VCaP (cell line): ENCODE data around the gene LRRC9.

Source experiments
- H3K27ac ChIP-seq: fragments of 450-650 bp; 2 replicates; pipeline ENCODE4 v1.5.1; 2017
- TF ChIP-seq, protein P1 (sequence below): fragments of 450-650 bp; conservative IDR thresholded peaks from 2 replicates; pipeline ENCODE4 v1.5.1; 2017; ENCODE audit warnings: mild to moderate bottlenecking, moderate library complexity

Gene LRRC9

DNA sequence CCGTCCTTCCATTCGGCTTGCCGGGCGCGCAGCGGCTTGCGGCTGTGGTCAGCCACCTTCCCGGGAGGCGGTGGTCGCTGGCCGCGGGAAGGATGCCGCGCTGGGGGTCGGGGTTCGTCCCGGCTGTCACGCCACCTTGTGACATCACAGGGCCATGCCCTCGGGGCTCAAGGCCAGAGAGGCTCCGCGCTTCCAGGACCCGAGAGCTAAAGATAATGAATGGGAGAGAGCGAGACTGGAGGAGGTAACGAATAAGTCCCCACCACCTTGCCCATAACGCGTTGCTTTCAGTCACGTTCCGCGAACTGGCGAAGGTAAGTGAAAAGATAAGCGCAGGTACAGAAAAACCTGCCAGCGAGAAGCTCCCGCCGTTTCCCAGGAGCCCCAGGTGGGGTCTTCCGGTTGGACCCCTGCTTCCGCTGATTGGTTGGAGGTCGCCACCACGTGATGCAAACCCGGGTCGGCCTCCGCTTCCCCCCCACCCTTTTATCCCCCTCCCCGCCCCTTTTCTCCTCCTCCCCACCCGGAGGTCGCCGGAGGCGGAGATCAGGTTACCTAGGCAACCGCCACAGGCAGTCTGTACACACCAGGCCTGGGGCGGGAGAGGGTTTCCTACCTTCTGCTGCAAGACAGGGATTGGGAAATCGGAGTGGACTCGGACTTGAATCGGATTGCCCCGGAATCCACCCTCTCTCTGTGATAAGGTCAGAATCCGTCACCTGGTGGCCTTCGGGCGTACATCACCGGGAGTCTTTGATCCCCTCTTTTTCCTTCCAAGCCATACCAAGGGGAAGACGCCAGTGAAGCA is at the start of gene LRRC9:
Gene LRRC9 (plus strand): TSS at position 575 of the 808 bp plus-strand sequence.
- TF ChIP-seq, protein P1, sequence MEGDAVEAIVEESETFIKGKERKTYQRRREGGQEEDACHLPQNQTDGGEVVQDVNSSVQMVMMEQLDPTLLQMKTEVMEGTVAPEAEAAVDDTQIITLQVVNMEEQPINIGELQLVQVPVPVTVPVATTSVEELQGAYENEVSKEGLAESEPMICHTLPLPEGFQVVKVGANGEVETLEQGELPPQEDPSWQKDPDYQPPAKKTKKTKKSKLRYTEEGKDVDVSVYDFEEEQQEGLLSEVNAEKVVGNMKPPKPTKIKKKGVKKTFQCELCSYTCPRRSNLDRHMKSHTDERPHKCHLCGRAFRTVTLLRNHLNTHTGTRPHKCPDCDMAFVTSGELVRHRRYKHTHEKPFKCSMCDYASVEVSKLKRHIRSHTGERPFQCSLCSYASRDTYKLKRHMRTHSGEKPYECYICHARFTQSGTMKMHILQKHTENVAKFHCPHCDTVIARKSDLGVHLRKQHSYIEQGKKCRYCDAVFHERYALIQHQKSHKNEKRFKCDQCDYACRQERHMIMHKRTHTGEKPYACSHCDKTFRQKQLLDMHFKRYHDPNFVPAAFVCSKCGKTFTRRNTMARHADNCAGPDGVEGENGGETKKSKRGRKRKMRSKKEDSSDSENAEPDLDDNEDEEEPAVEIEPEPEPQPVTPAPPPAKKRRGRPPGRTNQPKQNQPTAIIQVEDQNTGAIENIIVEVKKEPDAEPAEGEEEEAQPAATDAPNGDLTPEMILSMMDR = no peak
- H3K27ac ChIP-seq = peak within 1 kb of the TSS; percentile 89

DNA sequence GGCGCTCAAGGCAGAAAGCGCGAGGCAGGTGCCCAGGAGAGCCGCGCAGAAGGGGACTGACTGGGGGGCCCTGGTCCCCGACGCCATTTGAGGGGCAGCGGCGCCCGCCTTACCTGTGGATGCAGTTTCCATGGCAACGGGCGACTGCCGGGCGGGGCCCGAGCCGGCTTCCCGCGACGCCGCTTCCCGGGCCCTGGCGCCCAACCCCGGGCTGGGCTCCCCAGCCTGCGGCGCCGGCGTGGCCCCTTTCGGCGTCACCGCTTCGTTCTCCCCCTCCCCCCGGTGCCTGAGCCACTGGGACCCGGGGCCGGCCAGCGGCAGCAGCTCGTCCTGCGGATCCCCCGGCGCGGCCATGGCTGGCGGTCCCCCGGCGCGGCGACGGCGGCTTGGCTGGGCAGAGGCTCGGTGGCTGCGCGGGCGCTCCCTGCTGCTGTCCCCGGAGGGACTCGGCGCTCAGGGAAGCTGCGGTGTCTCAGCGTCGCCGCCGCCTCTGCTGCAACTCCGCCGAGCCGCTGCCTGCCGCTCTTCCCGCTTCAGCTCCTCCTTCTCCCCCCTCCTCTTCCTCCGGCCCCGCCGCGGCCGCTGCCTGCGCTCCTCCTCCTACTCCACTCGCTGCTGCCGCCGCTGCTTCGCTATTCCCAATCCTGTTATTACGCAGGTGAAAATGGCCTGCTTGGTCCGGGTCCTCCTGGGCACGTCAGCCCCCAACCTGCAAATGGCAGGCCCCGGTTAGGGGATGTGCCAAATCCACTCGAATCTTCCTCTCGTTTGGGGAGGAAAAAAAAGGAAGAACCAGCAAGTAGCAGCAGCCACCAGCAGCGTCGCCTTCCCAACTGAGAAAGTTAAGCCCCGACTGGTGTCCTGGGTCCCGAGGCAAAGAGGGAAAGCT is 49.4 kb upstream of the LRRC9 start, which contains the start of gene RTN1:
Gene RTN1 (minus strand): TSS at position 500 of the 889 bp plus-strand sequence. CDS start 146 bp downstream, at position 354.
- TF ChIP-seq, protein P1 = no peak
- H3K27ac ChIP-seq = peak within 1 kb of the TSS; percentile 85

DNA sequence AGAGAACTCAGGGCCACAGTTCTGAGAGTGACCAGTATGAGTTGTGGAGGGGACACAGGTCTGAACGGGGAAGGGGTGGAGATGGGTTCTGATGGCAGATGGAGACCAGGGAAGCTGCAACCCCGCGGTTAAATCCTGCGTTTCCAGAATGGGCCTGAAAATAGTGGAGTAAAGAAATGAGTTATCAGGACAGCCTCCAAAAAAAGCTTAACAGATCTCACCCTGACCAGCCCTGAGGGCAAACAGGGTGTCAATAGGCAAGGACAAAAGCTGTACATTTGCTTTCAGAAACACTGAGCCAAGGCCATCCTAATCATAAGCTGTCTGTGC is 48.8 kb upstream of the LRRC9 start:
- peak overlapping the region; percentile 85 for H3K27ac ChIP-seq
- TF ChIP-seq, protein P1 = no peak

DNA sequence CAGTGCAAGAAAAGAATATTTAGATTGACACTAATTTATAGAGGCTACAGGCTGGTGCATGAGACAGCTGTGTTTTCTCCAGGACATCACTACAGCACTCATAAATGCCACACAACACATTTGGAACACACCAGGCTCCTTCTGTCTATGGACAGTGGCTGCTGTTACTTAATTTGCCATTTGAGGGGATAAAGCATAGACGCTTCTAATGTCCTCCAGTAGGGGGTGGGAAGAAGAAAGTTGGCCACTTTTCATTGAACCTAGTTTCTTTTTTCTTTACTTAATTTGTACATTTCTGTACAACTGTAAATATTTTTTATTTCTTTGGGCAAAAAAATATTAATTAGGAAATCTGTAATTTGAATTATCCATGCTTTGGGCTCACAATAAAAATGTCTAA is 37.0 kb upstream of the LRRC9 start:
- no peak overlapping the region for H3K27ac ChIP-seq
- TF ChIP-seq, protein P1 = peak; percentile 40

DNA sequence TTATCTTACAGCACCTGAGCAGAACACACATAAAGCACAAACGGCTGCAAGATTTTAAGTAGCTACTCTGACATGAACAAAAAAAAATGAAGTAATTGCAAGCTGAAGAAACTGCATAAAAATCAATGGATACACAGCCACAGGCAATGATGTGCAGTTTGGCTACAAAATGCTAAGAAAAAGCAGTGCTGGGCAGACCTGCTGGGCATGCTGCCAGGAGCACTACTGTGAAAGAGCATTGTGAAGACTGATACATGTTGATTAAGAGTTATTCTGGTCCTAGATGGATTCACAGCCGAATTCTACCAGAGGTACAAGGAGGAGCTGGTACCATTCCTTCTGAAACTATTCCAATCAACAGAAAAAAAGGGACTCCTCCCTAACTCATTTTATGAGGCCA is 29.3 kb upstream of the LRRC9 start:
- TF ChIP-seq, protein P1 = no peak
- peak overlapping the region; percentile 44 for H3K27ac ChIP-seq

DNA sequence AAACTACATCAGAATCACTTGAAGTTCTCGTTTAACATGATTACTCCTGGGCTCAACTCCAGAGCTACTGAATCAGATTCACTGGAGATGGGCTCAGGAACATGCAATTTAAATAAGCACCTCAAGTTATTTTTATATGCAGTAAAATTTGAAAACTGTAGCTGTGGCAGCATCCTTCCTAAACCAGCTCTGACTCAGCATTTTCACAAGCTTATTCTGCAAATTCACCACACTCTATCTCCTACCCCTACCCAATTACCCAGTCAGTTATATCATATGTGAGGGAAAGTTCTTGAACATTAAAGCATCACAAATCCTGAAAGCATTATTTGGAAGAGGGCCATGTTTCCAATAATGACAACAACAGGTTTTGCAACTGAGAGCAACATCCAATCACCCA is 24.2 kb upstream of the LRRC9 start:
- H3K27ac ChIP-seq = no peak overlapping the region
- TF ChIP-seq, protein P1 = no peak

DNA sequence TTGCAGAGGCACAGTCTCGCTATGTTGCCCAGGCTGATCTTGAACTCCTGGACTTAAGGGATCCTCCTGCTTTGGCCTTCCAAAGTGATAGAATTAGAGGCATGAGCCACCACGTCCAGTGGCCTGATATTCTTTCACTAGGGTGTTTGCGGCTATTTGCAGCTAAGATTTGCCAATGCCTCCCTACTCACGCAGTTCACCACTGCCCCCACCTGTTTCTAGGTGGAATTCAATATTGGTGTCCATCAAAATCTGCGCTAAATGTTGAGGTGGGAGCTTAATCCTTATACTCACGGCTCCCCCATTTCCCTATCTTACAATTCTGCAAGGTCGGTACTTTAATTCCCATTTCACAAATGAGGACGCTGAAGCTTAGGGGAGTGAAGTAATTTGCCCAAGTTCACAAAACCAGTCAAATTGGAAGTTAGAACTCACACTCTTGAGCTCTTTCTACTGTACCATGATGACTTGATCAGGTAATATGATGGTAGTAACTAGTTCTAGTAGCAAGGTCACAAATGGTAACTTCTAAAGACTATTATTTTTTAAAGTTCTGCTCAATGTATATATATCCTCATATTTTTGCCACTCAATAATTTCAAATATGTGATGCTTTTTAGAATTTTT is 22.1 kb upstream of the LRRC9 start:
- TF ChIP-seq, protein P1 = peak; percentile 77
- H3K27ac ChIP-seq = no peak overlapping the region; the same call in 1 of the 2 replicates
